ENCODE results near the gene GIT2.
"Not testable (repeated sequence)": the region's sequence is repeated elsewhere in the genome, so short reads cannot be mapped to it uniquely, and the experiment has no call there.

GIT2 gene

DNA sequence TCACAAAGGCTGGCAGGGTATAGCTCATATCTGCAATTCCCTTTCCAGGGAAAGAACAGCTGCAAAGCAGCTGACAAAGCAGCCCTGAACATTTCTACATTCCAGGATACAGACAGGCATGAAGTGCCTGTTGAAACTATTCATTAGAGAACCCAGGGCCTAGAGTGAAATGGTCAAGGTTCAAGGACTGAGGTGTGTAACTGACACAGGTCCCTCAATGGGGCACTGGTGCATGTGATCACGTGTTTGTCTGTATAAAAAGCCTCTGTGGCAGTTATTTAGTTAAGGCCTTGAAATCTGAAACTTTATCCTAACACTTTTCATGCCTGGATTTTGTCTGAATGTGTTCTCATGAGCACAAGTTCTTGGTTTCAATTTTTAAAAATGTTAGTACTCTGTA, 47.1 kb downstream of the GIT2 start:
- no peak overlapping the region for H3K4me3 ChIP-seq (ENCODE audit: low read depth, low read length)

GRCh38 chr12:109948368-109948767, 47.8 kb downstream of the GIT2 start:
- H3K4me3 ChIP-seq (ENCODE audit: low read depth, low read length), result no peak overlapping the region

GRCh38 chr12:109947521-109947920, 48.6 kb downstream of the GIT2 start:
- no peak overlapping the region for H3K4me3 ChIP-seq (ENCODE audit: low read depth, low read length)

DNA sequence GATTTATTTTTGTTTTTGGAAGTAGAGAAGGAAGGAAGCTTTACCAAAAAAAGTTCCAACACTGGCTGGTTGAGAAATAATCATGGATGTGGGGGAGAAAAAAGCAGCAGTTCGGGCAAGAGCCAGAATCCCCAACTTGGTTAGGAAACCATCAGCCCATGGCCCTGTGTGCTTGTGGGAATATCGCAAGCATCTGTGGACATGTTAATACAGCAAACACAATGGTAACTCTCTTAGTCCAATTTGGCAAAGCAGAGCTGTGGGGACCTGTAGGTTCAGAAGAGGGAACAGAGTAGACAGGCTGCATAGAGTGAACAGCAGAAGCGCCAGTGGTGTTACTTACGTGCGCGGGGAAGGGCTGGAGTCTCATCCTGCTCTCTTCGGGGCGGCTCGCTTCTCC, 49.3 kb downstream of the GIT2 start:
- H3K4me3 ChIP-seq (ENCODE audit: low read depth, low read length), result no peak overlapping the region

DNA sequence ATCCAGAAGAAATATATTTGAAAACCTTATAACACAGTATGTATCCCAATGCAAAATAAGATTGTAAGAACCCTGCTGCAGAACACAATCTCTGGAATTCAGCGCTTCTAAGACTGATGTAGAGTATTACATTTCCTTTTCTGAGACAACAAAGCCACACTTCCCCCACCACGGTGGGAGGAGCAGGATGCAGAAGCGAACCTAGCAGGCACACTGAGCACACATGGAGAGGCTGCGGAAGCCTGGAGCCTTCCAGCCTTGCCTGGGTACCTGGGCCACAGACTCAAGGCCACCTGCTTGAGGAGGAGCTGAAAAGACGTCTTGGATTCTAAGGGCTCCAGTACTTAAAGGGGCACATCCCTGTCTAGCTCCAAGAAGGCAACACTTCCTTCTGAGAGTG, 49.7 kb downstream of the GIT2 start:
- H3K4me3 ChIP-seq (ENCODE audit: low read depth, low read length), result no peak overlapping the region

GRCh38 chr12:109944561-109945359, 51.4 kb downstream of the GIT2 start:
- no peak overlapping the region for H3K4me3 ChIP-seq (ENCODE audit: low read depth, low read length)

DNA sequence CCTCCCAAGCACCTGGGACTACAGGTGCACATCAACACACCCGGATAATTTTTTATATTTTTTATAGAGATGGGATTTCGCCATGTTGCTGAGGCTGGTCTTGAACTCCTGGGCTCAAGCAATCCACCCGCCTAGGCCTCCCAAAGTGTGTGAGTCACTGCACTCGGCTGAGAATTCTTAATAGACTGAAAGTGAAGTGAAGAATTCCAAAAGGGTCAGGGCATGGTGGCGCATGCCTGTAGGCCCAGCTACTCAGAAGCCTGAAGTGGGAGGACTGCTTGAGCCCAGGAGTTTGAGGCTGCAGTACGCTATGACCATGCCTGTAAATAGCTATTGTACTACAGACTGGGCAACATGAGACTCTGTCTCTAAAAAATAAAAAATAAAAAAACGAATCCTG, 52.4 kb downstream of the GIT2 start:
- H3K4me3 ChIP-seq (ENCODE audit: low read depth, low read length), result no peak overlapping the region

- H3K4me3 ChIP-seq (ENCODE audit: low read depth, low read length), result no peak overlapping the region
These were observed 55.7 kb downstream of the GIT2 start for GRCh38 chr12:109940339-109940923.

DNA sequence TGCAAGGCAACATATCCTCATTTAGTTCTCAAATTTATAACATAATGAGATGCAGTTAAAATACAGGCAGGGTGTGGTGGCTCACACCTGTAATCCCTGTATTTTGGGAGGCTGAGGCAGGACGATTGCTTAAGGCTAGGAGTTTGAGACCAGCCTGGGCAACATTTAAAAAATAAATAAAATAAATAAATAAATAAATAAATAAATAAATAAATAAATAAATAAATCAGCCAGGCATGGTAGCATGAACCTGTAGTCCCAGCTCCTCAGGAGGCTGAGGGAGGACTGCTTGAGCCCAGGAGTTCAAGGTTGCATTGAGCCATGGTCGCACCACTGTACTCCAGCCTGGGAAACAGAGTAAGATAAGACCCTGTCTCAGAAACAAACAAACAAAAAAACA, 56.7 kb downstream of the GIT2 start:
- no peak overlapping the region for H3K4me3 ChIP-seq (ENCODE audit: low read depth, low read length)

- H3K4me3 ChIP-seq (ENCODE audit: low read depth, low read length), result no peak overlapping the region
These were observed 57.2 kb downstream of the GIT2 start for GRCh38 chr12:109938947-109939346.

GRCh38 chr12:109937371-109937770, 58.8 kb downstream of the GIT2 start:
- H3K4me3 ChIP-seq (ENCODE audit: low read depth, low read length), result no peak overlapping the region

DNA sequence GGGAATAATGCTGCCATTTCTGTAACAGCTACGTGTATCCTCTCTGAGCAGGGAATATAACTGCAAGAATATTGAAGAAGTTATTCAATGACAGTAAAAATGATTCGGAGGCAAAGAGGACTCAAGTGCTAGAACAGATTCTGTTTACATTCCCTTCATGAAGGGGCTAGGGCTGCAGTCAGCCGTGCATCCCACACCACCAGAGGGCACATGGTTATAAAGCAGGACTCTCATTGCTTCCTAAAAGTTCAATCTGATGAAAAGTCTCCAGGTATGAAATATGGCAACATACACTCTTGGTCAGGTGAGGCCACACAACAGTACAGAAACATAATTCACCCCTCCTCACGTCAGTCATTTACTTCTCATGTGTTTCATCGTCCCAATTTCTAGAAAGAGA, 62.1 kb downstream of the GIT2 start:
- no peak overlapping the region for H3K4me3 ChIP-seq (ENCODE audit: low read depth, low read length)

- no peak overlapping the region for H3K4me3 ChIP-seq (ENCODE audit: low read depth, low read length)
These were observed 63.2 kb downstream of the GIT2 start for GRCh38 chr12:109932878-109933503.

DNA sequence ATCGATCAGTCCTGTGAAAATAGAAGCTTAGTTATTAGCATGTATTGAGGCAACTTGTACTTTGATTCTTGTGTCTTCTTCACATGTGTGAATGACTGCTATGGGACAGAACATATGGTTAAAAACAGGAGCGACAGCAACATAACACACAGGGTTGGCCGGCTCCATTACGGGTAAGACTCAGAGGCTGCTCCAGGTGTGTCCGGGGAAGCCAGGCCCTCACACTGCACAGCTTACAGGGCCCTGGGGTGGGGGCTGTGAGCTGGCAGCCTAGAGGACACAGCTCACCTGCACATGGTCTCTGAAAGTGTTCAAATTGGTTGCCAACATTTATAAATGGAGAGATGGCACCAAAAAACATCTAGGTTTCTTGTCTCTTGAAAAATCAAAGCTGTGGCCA, 65.0 kb downstream of the GIT2 start:
- H3K4me3 ChIP-seq (ENCODE audit: low read depth, low read length), result no peak overlapping the region

- H3K4me3 ChIP-seq (ENCODE audit: low read depth, low read length), result no peak overlapping the region
These were observed 66.0 kb downstream of the GIT2 start for GRCh38 chr12:109930028-109930800.

DNA sequence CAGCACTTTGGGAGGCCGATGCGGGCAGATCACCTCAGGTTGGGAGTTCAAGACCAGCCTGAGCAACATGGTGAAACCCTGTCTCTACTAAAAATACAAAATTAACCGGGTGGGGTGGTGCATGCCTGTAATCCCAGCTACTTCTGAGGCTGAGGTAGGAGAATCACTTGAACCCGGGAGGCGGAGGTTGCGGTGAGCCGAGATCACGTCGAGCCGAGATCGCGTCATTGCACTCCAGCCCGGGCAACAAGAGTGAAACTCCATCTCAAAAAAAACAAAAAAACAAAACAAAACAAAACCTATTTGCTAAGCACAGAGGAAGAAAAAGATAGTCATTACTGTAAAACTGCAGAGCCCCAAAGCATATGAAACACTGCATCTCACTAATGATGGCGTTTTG, 66.8 kb downstream of the GIT2 start:
- H3K4me3 ChIP-seq (ENCODE audit: low read depth, low read length), result not testable (repeated sequence)

DNA sequence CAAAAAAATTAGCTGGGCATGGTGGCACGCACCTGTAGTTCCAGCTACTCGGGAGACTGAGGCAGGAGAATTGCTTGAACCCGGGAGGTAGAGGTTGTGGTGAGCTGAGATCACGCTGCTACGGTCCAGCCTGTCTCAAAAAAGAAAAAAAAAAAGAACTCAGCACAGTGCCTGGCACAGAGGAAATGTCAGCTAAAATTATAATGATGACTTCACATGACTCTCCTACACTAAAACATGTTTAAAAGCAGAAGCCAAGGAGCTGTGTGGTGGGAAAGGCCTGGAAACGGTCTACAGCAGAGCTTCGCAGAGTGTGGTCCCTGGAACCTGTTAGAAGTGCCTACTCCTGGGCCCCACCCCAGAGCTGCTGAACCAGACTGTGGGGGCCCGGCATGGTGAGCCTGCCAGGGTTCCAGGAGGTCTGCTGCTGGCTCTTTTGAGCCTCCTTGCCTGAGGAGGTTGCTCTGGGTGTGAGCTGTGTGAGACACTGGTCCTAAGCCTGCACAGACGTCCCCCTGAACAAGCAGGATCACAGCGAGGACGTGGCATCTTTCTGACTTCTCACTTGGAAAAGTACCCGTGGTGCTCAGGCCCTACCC, 68.0 kb downstream of the GIT2 start:
- no peak overlapping the region for H3K4me3 ChIP-seq (ENCODE audit: low read depth, low read length)

GRCh38 chr12:109927622-109928021, 68.5 kb downstream of the GIT2 start:
- no peak overlapping the region for H3K4me3 ChIP-seq (ENCODE audit: low read depth, low read length)

DNA sequence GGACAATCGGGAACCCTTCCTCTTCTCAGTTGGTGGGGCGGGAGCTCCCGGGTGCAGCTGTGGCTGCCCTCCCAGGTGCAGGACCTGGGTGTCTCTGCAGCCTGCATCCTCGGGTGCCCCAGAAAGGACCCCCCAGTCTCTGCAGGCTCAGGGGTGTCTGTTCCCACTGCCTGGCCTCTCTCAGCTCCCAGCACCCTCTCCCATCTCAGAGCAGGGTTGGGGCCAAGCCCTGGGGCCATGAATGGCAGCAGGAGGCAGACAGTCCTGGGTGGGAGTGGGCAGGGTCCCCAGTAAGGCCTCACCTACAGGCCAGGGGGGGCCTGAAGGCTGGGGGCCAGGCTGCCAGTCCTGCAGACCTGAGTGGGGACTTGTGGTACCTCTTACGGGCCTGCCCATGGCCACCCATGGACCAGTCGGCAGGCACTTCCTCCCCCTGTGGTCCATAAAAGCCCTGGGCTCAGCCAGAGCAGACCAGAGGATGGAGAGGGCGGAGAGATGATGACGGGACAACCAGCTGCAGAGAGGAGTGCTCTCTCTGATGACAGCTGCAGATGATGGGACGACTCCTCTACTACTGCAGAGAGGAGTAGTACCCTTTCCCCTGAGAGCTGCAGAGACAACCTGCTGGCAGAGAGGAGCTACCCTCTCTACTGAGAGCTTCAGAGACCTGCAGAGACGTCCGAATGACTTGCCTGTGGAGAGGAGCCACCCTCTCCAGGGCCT, 69.5 kb downstream of the GIT2 start:
- no peak overlapping the region for H3K4me3 ChIP-seq (ENCODE audit: low read depth, low read length)

DNA sequence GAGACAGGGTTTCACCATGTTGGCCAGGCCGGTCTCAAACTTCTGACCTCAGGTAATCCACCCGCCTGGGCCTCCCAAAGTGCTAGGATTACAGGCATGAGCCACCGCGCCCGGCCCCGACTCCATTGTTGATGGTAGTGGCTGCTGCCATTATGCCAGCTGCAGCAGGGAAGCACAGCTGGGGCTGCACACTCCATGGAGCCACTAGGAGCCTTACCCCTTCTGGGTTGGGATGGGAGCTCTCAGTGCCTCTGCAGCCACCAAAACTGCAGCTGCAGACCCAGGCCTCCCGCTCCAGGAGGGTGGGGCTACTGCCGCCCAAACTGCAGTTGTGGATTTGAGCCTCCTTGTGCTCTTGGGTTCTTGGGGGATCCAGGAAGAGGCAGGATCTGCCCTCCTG, 70.2 kb downstream of the GIT2 start:
- H3K4me3 ChIP-seq (ENCODE audit: low read depth, low read length), result no peak overlapping the region

Data from iPS-11a (cell line).